HG03135 (cell line): ENCODE data around the gene FGF14.

Experiments
- ATAC-seq: cut with Tn5 transposase; IDR thresholded peaks from one replicate; pipeline ENCODE4 v1.9.1; 2021; ENCODE audit warnings: mild to moderate bottlenecking, moderate library complexity; ENCODE audit not compliant: unreplicated experiment

Gene FGF14

GRCh38 chr13:102369302-102369701 is 32.5 kb downstream of the FGF14 start:
- no peak for ATAC-seq

GRCh38 chr13:102367836-102368235 is 34.0 kb downstream of the FGF14 start:
- no peak for ATAC-seq

GRCh38 chr13:102361113-102361512 is 40.7 kb downstream of the FGF14 start:
- no peak for ATAC-seq

GRCh38 chr13:102359264-102359663 is 42.6 kb downstream of the FGF14 start:
- ATAC-seq, result no peak

- no peak for ATAC-seq
These were observed 46.6 kb downstream of the FGF14 start for GRCh38 chr13:102355251-102355650.

- no peak for ATAC-seq
These were observed 47.8 kb downstream of the FGF14 start for GRCh38 chr13:102354011-102354410.

- no peak for ATAC-seq
These were observed 50.3 kb downstream of the FGF14 start for GRCh38 chr13:102351521-102351920.

- ATAC-seq, result no peak
These were observed 54.4 kb downstream of the FGF14 start for GRCh38 chr13:102347490-102347889.

- no peak for ATAC-seq
These were observed 55.1 kb downstream of the FGF14 start for GRCh38 chr13:102346769-102347168.

- no peak for ATAC-seq
These were observed 57.4 kb downstream of the FGF14 start for GRCh38 chr13:102344410-102344809.

GRCh38 chr13:102333320-102334198 is 68.3 kb downstream of the FGF14 start:
- ATAC-seq, result no peak

- no peak for ATAC-seq
These were observed 72.9 kb downstream of the FGF14 start for GRCh38 chr13:102328909-102329308.

GRCh38 chr13:102327119-102327617 is 74.7 kb downstream of the FGF14 start:
- ATAC-seq, result no peak

GRCh38 chr13:102326381-102327118 is 75.3 kb downstream of the FGF14 start:
- ATAC-seq, result no peak

- ATAC-seq, result no peak
These were observed 76.5 kb downstream of the FGF14 start for GRCh38 chr13:102325321-102325720.

GRCh38 chr13:102323505-102323904 is 78.3 kb downstream of the FGF14 start:
- no peak for ATAC-seq

GRCh38 chr13:102323012-102323411 is 78.8 kb downstream of the FGF14 start:
- ATAC-seq, result no peak

GRCh38 chr13:102322211-102322610 is 79.6 kb downstream of the FGF14 start:
- ATAC-seq, result no peak

GRCh38 chr13:102318233-102318632 is 83.6 kb downstream of the FGF14 start:
- ATAC-seq, result no peak

GRCh38 chr13:102317593-102317992 is 84.3 kb downstream of the FGF14 start:
- no peak for ATAC-seq

- ATAC-seq, result no peak
These were observed 85.1 kb downstream of the FGF14 start for GRCh38 chr13:102316732-102317131.

GRCh38 chr13:102312841-102313240 is 89.0 kb downstream of the FGF14 start:
- no peak for ATAC-seq
